Measurements from ENCODE around the gene CCDC27. TPM values are rescaled to one million over a fixed set of nuclear protein-coding genes. Genes with fewer than 3 reads are reported as not detected.
A peak's percentile ranks its signal among the peaks of the same experiment; 100 is the strongest.
"Not testable (repeated sequence)": the region's sequence is repeated elsewhere in the genome, so short reads cannot be mapped to it uniquely, and the experiment has no call there.

CCDC27 gene
- total RNA-seq, 4 donors from 2014 or later, result not detected

DNA sequence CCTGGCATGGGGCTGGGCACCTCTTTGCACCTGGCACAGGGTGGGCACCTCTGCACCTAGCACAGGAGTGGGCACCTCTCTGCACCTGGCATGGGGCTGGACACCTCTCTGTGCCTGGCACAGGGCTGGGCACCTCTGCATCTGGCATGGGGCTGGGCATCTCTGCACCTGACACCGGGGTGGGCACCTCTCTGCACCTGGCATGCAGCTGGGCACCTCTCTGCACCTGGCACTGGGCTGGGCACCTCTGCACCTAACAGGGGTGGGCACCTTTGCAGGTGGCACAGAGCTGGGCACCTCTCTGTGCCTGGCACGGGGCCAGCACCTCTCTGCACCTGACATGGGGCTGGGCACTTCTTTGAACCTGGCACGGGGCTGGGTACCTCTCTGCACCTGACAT, 29.4 kb upstream of the CCDC27 start:
- WGBS, result 100% methylated on average over 1 of the region's 3 CpGs
- H3K27me3 ChIP-seq, result peaks cover 0 to 69% (median 6%) of the 10 kb centered on the region in 4 donors
- H3K27ac ChIP-seq (replicated peaks in 1 of 4), result no peak overlapping the region
- TF ChIP-seq POLR2A (IDR thresholded peaks at IDR 0.05; ENCODE audit: low read depth) (no peak), EP300 (IDR thresholded peaks at IDR 0.05) (no peak), POLR2AphosphoS5 (IDR thresholded peaks at IDR 0.05) (no peak)
- TF ChIP-seq, protein P1, sequence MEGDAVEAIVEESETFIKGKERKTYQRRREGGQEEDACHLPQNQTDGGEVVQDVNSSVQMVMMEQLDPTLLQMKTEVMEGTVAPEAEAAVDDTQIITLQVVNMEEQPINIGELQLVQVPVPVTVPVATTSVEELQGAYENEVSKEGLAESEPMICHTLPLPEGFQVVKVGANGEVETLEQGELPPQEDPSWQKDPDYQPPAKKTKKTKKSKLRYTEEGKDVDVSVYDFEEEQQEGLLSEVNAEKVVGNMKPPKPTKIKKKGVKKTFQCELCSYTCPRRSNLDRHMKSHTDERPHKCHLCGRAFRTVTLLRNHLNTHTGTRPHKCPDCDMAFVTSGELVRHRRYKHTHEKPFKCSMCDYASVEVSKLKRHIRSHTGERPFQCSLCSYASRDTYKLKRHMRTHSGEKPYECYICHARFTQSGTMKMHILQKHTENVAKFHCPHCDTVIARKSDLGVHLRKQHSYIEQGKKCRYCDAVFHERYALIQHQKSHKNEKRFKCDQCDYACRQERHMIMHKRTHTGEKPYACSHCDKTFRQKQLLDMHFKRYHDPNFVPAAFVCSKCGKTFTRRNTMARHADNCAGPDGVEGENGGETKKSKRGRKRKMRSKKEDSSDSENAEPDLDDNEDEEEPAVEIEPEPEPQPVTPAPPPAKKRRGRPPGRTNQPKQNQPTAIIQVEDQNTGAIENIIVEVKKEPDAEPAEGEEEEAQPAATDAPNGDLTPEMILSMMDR (IDR thresholded peaks at IDR 0.05), result no peak
- intact Hi-C loops (cut with DNase I), result no loop called here
- peaks cover 0 to 5% (median 2%) of the 10 kb centered on the region in 4 donors for H3K4me1 ChIP-seq
- H3K4me3 ChIP-seq, result no peak overlapping the region
- no peaks in the 10 kb centered on the region for H3K9me3 ChIP-seq
- no peak for DNase-seq (ENCODE audit: extremely low spot score)
- H3K36me3 ChIP-seq, result no peaks in the 10 kb centered on the region

DNA sequence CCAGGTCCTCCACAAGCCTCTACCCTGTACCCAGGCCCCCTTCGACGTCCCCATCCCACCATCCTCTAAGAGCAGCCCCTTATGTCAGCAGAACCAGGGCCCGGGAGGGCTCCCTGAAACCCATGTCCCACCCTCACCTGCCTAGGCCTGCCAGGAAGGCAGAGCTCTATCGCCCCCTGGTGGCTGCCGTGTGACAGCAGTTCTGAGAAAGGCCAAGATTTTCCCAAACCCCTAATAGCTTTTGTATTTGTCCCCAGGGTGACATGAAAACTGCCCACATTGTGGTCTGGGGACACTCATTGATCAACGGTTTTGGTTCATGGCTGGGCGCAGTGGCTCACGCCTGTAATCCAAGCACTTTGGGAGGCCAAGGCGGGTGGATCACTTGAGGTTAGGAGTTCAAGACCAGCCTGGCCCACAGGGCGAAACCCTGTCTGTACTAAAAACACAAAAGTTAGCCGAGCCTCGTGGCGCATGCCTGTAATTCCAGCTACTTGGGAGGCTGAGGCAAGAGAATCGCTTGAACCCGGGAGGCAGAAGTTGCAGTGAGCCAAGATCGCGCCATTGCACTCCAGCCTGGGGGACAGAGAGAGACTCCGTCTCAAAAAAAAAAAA, 27.7 kb upstream of the CCDC27 start:
- intact Hi-C loops (cut with DNase I); H3K4me3 ChIP-seq; H3K4me1 ChIP-seq; DNase-seq (ENCODE audit: extremely low spot score); H3K9me3 ChIP-seq; H3K27ac ChIP-seq (replicated peaks in 1 of 4); H3K36me3 ChIP-seq: not testable (repeated sequence)
- WGBS, result 44% methylated on average over 18 of the region's 18 CpGs
- TF ChIP-seq, protein P1 (IDR thresholded peaks at IDR 0.05), result peak; percentile 71 to 96 (median 88)
- peaks cover 0 to 71% (median 2%) of the 10 kb centered on the region in 4 donors for H3K27me3 ChIP-seq

DNA sequence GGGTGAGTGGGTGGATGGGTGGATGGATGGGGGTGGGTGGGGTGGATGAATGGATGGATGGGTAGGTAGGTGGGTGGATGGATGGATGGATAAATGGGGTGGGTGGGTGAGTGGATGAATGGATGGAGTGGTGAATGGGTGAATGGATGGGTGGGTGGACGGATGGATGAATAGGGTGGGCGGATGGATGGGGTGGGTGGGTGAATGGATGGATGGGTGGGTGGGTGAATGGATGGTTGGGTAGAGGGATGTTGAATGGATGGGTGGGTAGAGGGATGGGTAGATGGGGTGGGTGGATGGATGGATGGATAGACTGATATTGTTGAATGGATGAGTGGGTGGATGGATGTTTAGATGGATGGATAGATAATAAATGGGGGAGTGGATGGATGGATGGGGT, 26.9 kb upstream of the CCDC27 start:
- no peak overlapping the region for H3K4me3 ChIP-seq
- DNase-seq (ENCODE audit: extremely low spot score), result no peak
- no peaks in the 10 kb centered on the region for H3K9me3 ChIP-seq
- H3K27ac ChIP-seq (replicated peaks in 1 of 4), result no peak overlapping the region
- no peaks in the 10 kb centered on the region for H3K4me1 ChIP-seq
- no peaks in the 10 kb centered on the region for H3K36me3 ChIP-seq
- WGBS, result 88% methylated on average over 2 of the region's 2 CpGs
- intact Hi-C loops (cut with DNase I), result no loop called here
- peaks cover 0 to 79% (median 2%) of the 10 kb centered on the region in 4 donors for H3K27me3 ChIP-seq
- TF ChIP-seq, protein P1 (IDR thresholded peaks at IDR 0.05), result no peak
- TF ChIP-seq POLR2AphosphoS5 (IDR thresholded peaks at IDR 0.05) (no peak), POLR2A (IDR thresholded peaks at IDR 0.05; ENCODE audit: low read depth) (no peak), EP300 (IDR thresholded peaks at IDR 0.05) (no peak)

DNA sequence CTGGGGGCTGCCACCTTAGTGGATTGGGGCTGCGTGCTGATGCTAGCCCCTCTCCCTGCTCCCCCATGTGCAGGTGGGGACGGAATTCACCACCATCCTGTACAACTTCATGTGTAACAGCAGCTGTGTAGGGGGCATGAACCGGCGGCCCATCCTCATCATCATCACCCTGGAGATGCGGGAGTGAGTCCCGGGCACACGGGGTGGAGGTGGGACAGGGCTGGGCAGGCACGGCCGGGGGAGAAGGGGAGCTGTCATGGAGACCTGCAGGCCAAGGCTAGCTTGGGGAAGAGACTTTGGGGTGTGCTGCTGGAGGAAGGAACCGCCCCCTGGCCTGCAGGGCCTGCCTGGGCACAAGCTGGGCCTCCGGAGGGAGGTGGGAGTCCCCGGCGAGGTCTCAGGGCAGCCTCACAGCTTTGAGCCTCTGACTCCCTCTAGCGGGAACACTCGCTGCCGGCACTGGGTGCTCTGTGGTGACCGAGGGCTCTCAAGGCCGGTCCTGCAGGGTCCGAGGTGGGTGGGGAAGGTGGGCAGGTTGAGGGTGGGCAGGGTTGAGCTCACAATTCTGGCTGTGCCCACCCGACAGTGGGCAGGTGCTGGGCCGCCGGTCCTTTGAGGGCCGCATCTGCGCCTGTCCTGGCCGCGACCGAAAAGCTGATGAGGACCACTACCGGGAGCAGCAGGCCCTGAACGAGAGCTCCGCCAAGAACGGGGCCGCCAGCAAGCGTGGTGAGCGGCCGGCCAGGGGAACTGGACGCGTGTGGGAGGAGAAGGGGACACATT, 25.0 kb upstream of the CCDC27 start:
- no peak for DNase-seq (ENCODE audit: extremely low spot score)
- 65% methylated on average over 14 of the region's 37 CpGs for WGBS
- Histone ChIP-seq H3K27me3 (peaks cover 0 to 98% (median 6%) of the 10 kb centered on the region in 4 donors), H3K36me3 (no peaks in the 10 kb centered on the region), H3K27ac (replicated peaks in 1 of 4) (no peak overlapping the region), H3K9me3 (no peaks in the 10 kb centered on the region), H3K4me3 (no peak overlapping the region), H3K4me1 (peaks cover 0 to 5% (median under 1%) of the 10 kb centered on the region in 4 donors)
- TF ChIP-seq POLR2AphosphoS5 (IDR thresholded peaks at IDR 0.05) (no peak), POLR2A (IDR thresholded peaks at IDR 0.05; ENCODE audit: low read depth) (no peak), EP300 (IDR thresholded peaks at IDR 0.05) (no peak)
- TF ChIP-seq, protein P1 (IDR thresholded peaks at IDR 0.05), result no peak
- intact Hi-C loops (cut with DNase I), result no loop called here

Measured in esophagus muscularis mucosa (tissue), 4 donors.